K562 (cell line): ENCODE results near the gene TMED7. TPM values are rescaled to one million over a fixed set of nuclear protein-coding genes. Genes with fewer than 3 reads are reported as not detected.

Source experiments
- ATAC-seq: fragments of 200-7000 bp; cut with Tn5 transposase; 3 replicates; pipeline ENCODE4 v1.9.1; 2020; ENCODE audit warnings: moderate library complexity
- BruUV-seq: library from RNA; stranded (reverse); fragments of 400-500 nt; replicated peaks from 2 replicates; lab custom pipeline; 2021; lab: Mats Ljungman, UMichigan
- CTCF ChIA-PET: fragments of 300-600 bp; formaldehyde crosslinking; extraction: SDS; loops from one replicate; lab custom pipeline; 2021; ENCODE audit warnings: low intra/inter-chr PET ratio; lab: Yijun Ruan, JAX
- POLR2A ChIA-PET: fragments of 300-600, 350-650 bp; sonication (Branson Sonifier 250); formaldehyde crosslinking; extraction: SDS; loops from one replicate; lab custom pipeline; 2021; ENCODE audit warnings: antibody characterized with exemption, inconsistent platforms; lab: Yijun Ruan, JAX
- DNase-seq, 4 experiments: peaks; one replicate each; pipeline versions ENCODE4 v3.0.0 to v3.0.0-alpha.2; 2011 to 2018; ENCODE audit warnings: low spot score in 3 of 4, mixed read lengths in 3 of 4; ENCODE audit errors: extremely low read depth in 1 of 4
- FAIRE-seq: peaks from 2 replicates; lab custom pipeline; 2011; peaks lifted over from hg19 to GRCh38; lab: Jason Lieb, UNC
- H2AFZ ChIP-seq: 2 replicates; pipeline ENCODE4 v1.6.0; 2011; ENCODE audit warnings: low read depth, low read length, control low read depth, inconsistent platforms
- H3K27ac ChIP-seq: fragments of 200-600 bp; 3 replicates; pipeline ENCODE4 v1.8.0; 2011; ENCODE audit warnings: low read depth, mild to moderate bottlenecking, control low read depth, inconsistent platforms, low read length, moderate library complexity, mixed read lengths; ENCODE audit errors: extremely low read depth
- H3K27me3 ChIP-seq, 2 experiments: fragments of 300-600 bp in 1 of 2; 2 replicates in 1 of 2; 3 replicates in 1 of 2; pipeline versions ENCODE4 v1.6.0 to v1.8.0; 2011; ENCODE audit warnings: inconsistent platforms in 2 of 2, low read length in 2 of 2, mild to moderate bottlenecking in 1 of 2, mixed read lengths in 1 of 2, moderate library complexity in 1 of 2; ENCODE audit not compliant: control insufficient read depth in 2 of 2, insufficient read depth in 2 of 2
- H3K36me3 ChIP-seq: fragments of 300-600 bp; 3 replicates; pipeline ENCODE4 v1.8.0; 2011; ENCODE audit warnings: mild to moderate bottlenecking, low read length, inconsistent platforms; ENCODE audit not compliant: control insufficient read depth, insufficient read depth
- H3K4me1 ChIP-seq, 2 experiments: fragments of 200-600 bp in 1 of 2; replicated peaks in 1 of 2; 2 replicates in 1 of 2; 3 replicates in 1 of 2; pipeline versions ENCODE4 v1.5.1 to v1.8.0; 2011; ENCODE audit warnings: inconsistent platforms in 2 of 2, low read length in 2 of 2, mild to moderate bottlenecking in 1 of 2, mixed read lengths in 1 of 2, moderate library complexity in 1 of 2; ENCODE audit not compliant: control insufficient read depth in 2 of 2, insufficient read depth in 2 of 2
- H3K4me2 ChIP-seq: 2 replicates; pipeline ENCODE4 v1.6.1; 2011; ENCODE audit warnings: low read length, control low read depth, inconsistent platforms, mixed read lengths; ENCODE audit not compliant: insufficient read depth
- H3K4me3 ChIP-seq: fragments of 200-600 bp; sonication (generic), shearing (Covaris generic); 2 replicates; pipeline ENCODE4 v1.5.1; 2016; ENCODE audit warnings: control low read depth, inconsistent platforms
- H3K79me2 ChIP-seq: fragments of 200-600 bp; 3 replicates; pipeline ENCODE4 v1.8.0; 2011; ENCODE audit warnings: low read length, inconsistent platforms; ENCODE audit not compliant: control insufficient read depth, insufficient read depth
- H3K9ac ChIP-seq, 2 experiments: 2 replicates each; pipeline versions ENCODE4 v1.6.0 to v1.6.1; 2011; ENCODE audit warnings: low read depth in 2 of 2, low read length in 2 of 2, control low read depth in 1 of 2, inconsistent platforms in 1 of 2, mild to moderate bottlenecking in 1 of 2, mixed read lengths in 1 of 2; ENCODE audit not compliant: insufficient read depth in 1 of 2
- H3K9me1 ChIP-seq: one replicate; pipeline ENCODE4 v1.6.0; 2011; ENCODE audit warnings: inconsistent platforms, mild to moderate bottlenecking, low read length, moderate library complexity; ENCODE audit not compliant: control insufficient read depth, insufficient read depth
- H3K9me3 ChIP-seq: replicated peaks from 2 replicates; pipeline ENCODE4 v1.5.1; 2011; ENCODE audit warnings: low read depth, low read length, inconsistent platforms; ENCODE audit not compliant: control insufficient read depth, insufficient read depth
- H4K20me1 ChIP-seq: replicated peaks from 2 replicates; pipeline ENCODE4 v1.6.1; 2011; ENCODE audit warnings: low read length, inconsistent platforms, mixed read lengths; ENCODE audit not compliant: control insufficient read depth, insufficient read depth
- RBBP5 ChIP-seq: fragments of 200-600 bp; sonication (generic); IDR thresholded peaks from 2 replicates; pipeline ENCODE4 v1.6.1; 2012; ENCODE audit warnings: borderline replicate concordance, mild to moderate bottlenecking, low read length, control low read depth, inconsistent platforms; ENCODE audit not compliant: insufficient read depth, poor library complexity, severe bottlenecking
- SREBF1 ChIP-seq: fragments of 150-350 bp; IDR thresholded peaks from 2 replicates; pipeline ENCODE4 v1.6.1; 2014; ENCODE audit warnings: antibody characterized with exemption, low read depth, low read length, borderline replicate concordance
- WGBS: fragments of 100-300 bp; shearing (Covaris generic); methylation state at CpG from one replicate; pipeline ENCODE4 v1.1.6; 2016; ENCODE audit warnings: low coverage, mixed read lengths; ENCODE audit not compliant: insufficient coverage; ENCODE audit errors: missing lambda C conversion rate; 5-methylcytosine and 5-hydroxymethylcytosine counted together
- in situ Hi-C: fragments of 300-500 bp; cut with MboI; formaldehyde crosslinking; loops from 4 replicates; pipeline ENCODE4 v1.15.0; 2018; ENCODE audit warnings: inconsistent platforms, mixed read lengths
- intact Hi-C: fragments of 100-400 bp; cut with micrococcal nuclease; formaldehyde crosslinking; loops from 2 replicates; pipeline ENCODE4 v1.14.2; 2022
- polyA plus RNA-seq, 8 experiments: library from polyadenylated mRNA; depleted of rRNA in 4 of 8; stranded (reverse) in 5 of 8; unstranded in 3 of 8; fragments of >200 nt; fragmentation: Nextera tagmentation in 2 of 8; fragmentation: Illumina TruSeq in 1 of 8; extraction: Ambion mirVana in 2 of 8; extraction: Trizol in 1 of 8; gene quantifications; 2 replicates each; pipeline versions ENCODE4 v1.2.1 to v1.2.3, GENCODE V29; 2011 to 2014; ENCODE audit warnings: inconsistent platforms in 1 of 8, missing spikeins in 1 of 8
- total RNA-seq, 7 experiments: library from RNA; depleted of rRNA in 6 of 7; stranded (reverse); fragments of >200 nt in 6 of 7; fragmentation: Illumina TruSeq in 2 of 7; extraction: Trizol in 2 of 7; gene quantifications; 2 replicates each; pipeline versions ENCODE4 v1.2.1 to v1.2.3, GENCODE V29; 2011 to 2021; ENCODE audit warnings: low replicate concordance in 1 of 7
- TF ChIP-seq, protein P1 (sequence below): fragments of 450-650 bp; IDR thresholded peaks from 2 replicates; pipeline ENCODE4 v1.6.1; 2018; ENCODE audit not compliant: partially characterized antibody

TMED7 gene
- total and polyA plus RNA-seq, 9 of the 15 experiments (the other 6 are each of a cell fraction or from before 2014, with no cell fraction given), result 15.9 to 93.4 (median 41.7) TPM

DNA sequence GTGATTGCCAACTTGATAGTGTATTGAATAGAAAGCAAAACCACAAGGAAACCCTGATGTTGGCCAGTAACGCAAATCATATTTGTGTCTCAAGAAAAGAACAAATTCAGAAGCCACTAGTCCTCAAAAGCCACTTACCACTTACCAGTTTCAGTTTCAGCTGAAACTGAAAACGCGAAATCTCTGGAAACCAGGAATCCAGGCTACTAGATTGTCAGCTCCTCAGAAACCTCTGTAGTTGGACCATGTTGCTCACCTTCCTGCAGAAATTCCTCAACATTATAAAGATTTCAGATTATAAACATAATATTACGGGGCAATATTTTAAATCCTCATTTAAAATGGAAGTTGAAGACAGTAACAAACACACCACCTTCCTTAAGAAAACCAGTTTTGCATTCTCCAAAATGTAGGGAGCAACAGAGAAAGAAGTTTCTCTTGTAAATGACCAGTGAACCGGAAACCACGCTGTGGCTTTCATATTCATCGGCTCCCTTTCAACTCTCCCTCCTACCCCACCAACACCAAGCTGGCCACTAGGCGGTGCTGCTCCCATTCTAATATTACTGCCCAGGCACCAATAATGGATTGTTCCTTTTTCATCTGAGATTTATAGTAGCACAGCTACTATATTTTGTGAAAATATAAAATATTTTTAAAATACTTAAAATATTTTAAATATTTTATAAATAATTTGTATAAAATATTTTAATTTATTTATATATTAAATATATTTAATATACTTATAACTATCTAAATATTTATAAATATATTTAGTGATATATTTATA lies 8.7 kb upstream of the TMED7 start:
- in situ Hi-C loops (no loop called here), intact Hi-C loops (loop anchor here (1.0 to 5.0 kb wide), 5 partner anchors 136 to 648 kb away; no protein-coding TSS in a partner anchor)
- FAIRE-seq (peak; percentile 91), DNase-seq (peak; percentile 81 to 89 (median 84)), ATAC-seq (peak; percentile 99)
- CTCF ChIA-PET, result interaction anchor here (0.6 to 0.7 kb wide), 2 partner anchors 203 to 434 kb away, joined by 3 read pairs; no protein-coding TSS in a partner anchor
- H4K20me1 ChIP-seq, result no peaks in the 10 kb centered on the region
- BruUV-seq, result no TSS peak
- WGBS, result 18% methylated on average over 8 of the region's 8 CpGs
- no peaks in the 10 kb centered on the region for H3K36me3 ChIP-seq
- H3K9ac ChIP-seq, result no peak overlapping the region
- H3K27ac ChIP-seq, result peak overlapping the region; percentile 8; the same call in 1 of the 3 replicates
- no peaks in the 10 kb centered on the region for H3K79me2 ChIP-seq
- H3K4me3 ChIP-seq, result no peak overlapping the region
- H3K9me1 ChIP-seq, result no peaks in the 10 kb centered on the region
- H2AFZ ChIP-seq, result peak overlapping the region; percentile 87
- peaks cover 0 to 4% of the 10 kb centered on the region in 2 experiments; a peak in 1 of 5 replicates for H3K4me1 ChIP-seq
- H3K4me2 ChIP-seq, result peak overlapping the region; percentile 20; the same call in 1 of the 2 replicates
- H3K27me3 ChIP-seq, result peaks cover 0 to 2% of the 10 kb centered on the region in 2 experiments; a peak in 2 of 5 replicates
- H3K9me3 ChIP-seq, result no peaks in the 10 kb centered on the region
- POLR2A ChIA-PET, result interaction anchor here (0.7 to 1.7 kb wide), 2 partner anchors 10 to 95 kb away, joined by 3 to 4 read pairs; no protein-coding TSS in a partner anchor
- TF ChIP-seq SREBF1, result no peak
- TF ChIP-seq, protein P1, sequence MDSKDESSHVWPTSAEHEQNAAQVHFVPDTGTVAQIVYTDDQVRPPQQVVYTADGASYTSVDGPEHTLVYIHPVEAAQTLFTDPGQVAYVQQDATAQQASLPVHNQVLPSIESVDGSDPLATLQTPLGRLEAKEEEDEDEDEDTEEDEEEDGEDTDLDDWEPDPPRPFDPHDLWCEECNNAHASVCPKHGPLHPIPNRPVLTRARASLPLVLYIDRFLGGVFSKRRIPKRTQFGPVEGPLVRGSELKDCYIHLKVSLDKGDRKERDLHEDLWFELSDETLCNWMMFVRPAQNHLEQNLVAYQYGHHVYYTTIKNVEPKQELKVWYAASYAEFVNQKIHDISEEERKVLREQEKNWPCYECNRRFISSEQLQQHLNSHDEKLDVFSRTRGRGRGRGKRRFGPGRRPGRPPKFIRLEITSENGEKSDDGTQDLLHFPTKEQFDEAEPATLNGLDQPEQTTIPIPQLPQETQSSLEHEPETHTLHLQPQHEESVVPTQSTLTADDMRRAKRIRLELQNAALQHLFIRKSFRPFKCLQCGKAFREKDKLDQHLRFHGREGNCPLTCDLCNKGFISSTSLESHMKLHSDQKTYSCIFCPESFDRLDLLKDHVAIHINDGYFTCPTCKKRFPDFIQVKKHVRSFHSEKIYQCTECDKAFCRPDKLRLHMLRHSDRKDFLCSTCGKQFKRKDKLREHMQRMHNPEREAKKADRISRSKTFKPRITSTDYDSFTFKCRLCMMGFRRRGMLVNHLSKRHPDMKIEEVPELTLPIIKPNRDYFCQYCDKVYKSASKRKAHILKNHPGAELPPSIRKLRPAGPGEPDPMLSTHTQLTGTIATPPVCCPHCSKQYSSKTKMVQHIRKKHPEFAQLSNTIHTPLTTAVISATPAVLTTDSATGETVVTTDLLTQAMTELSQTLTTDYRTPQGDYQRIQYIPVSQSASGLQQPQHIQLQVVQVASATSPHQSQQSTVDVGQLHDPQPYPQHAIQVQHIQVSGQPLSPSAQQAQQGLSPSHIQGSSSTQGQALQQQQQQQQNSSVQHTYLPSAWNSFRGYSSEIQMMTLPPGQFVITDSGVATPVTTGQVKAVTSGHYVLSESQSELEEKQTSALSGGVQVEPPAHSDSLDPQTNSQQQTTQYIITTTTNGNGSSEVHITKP, result peak; percentile 36
- no peak for TF ChIP-seq RBBP5
